Brain pericyte (primary cell): ENCODE results near the gene PALM.
A peak's percentile ranks its signal among the peaks of the same experiment; 100 is the strongest.
"Not testable (repeated sequence)": the region's sequence is repeated elsewhere in the genome, so short reads cannot be mapped to it uniquely, and the experiment has no call there.

Experiments used
- DNase-seq: peaks from one replicate; pipeline ENCODE4 v3.0.0-alpha.2; 2012; ENCODE audit warnings: low read depth, low spot score

Gene PALM

GRCh38 chr19:679418-680286 lies 29.1 kb upstream of the PALM start:
- DNase-seq: no peak

- peak; percentile 91 for DNase-seq
Observed at GRCh38 chr19:680287-681028, 28.3 kb upstream of the PALM start.

- no peak for DNase-seq
Observed at GRCh38 chr19:681029-682019, 27.4 kb upstream of the PALM start.

GRCh38 chr19:682678-683320 lies 25.9 kb upstream of the PALM start:
- no peak for DNase-seq

- no peak for DNase-seq
Observed at GRCh38 chr19:685454-685931, 23.2 kb upstream of the PALM start.

GRCh38 chr19:686589-687297 lies 22.0 kb upstream of the PALM start:
- no peak for DNase-seq

GRCh38 chr19:687569-688166 lies 21.1 kb upstream of the PALM start:
- DNase-seq: no peak

GRCh38 chr19:688214-688613 lies 20.5 kb upstream of the PALM start:
- no peak for DNase-seq

- no peak for DNase-seq
Observed at GRCh38 chr19:688992-689391, 19.7 kb upstream of the PALM start.

GRCh38 chr19:690203-690602 lies 18.5 kb upstream of the PALM start:
- DNase-seq: no peak

GRCh38 chr19:694481-695351 lies 14.0 kb upstream of the PALM start:
- DNase-seq: no peak

GRCh38 chr19:695352-695949 lies 13.3 kb upstream of the PALM start, which contains the start of gene PRSS57:
PRSS57 (minus strand) TSS chr19:695452; CDS start chr19:695430, 22 bp downstream.
- DNase-seq: no peak

- not testable (repeated sequence) for DNase-seq
Observed at GRCh38 chr19:698529-698928, 10.2 kb upstream of the PALM start.

GRCh38 chr19:699885-700284 lies 8.8 kb upstream of the PALM start:
- not testable (repeated sequence) for DNase-seq

GRCh38 chr19:702847-703246 lies 5.9 kb upstream of the PALM start:
- DNase-seq: not testable (repeated sequence)

- DNase-seq: no peak
Observed at GRCh38 chr19:703329-703650, 5.4 kb upstream of the PALM start.

GRCh38 chr19:703651-704446 lies 4.9 kb upstream of the PALM start:
- no peak for DNase-seq

GRCh38 chr19:704447-704741 lies 4.3 kb upstream of the PALM start:
- DNase-seq: no peak
